HG03575 (cell line): Measurements from ENCODE around the gene RSPH6A.
"Not testable (repeated sequence)": the region's sequence is repeated elsewhere in the genome, so short reads cannot be mapped to it uniquely, and the experiment has no call there.

Experiments
- ATAC-seq: cut with Tn5 transposase; IDR thresholded peaks from one replicate; pipeline ENCODE4 v1.9.1; 2021; ENCODE audit not compliant: unreplicated experiment, insufficient number of reproducible peaks, low FRiP score; ENCODE audit errors: extremely low read depth

Gene RSPH6A

GRCh38 chr19:45809643-45810159 lies 5.4 kb downstream of the RSPH6A start:
- no peak for ATAC-seq

- no peak for ATAC-seq
Measured at GRCh38 chr19:45805719-45806118, 9.4 kb downstream of the RSPH6A start.

GRCh38 chr19:45804959-45805230 lies 10.2 kb downstream of the RSPH6A start:
- ATAC-seq: no peak

- ATAC-seq: no peak
Measured at GRCh38 chr19:45804140-45804958, 10.8 kb downstream of the RSPH6A start.

- no peak for ATAC-seq
Measured at GRCh38 chr19:45801603-45802175, 13.4 kb downstream of the RSPH6A start.

GRCh38 chr19:45800070-45800553 lies 15.0 kb downstream of the RSPH6A start:
- no peak for ATAC-seq

- ATAC-seq: not testable (repeated sequence)
Measured at GRCh38 chr19:45799541-45799940, 15.6 kb downstream of the RSPH6A start.

- no peak for ATAC-seq
Measured at GRCh38 chr19:45798995-45799517, 16.1 kb downstream of the RSPH6A start.

- ATAC-seq: no peak
Measured at GRCh38 chr19:45794627-45795026, 20.5 kb downstream of the RSPH6A start.

- ATAC-seq: no peak
Measured at GRCh38 chr19:45793876-45794275, 21.2 kb downstream of the RSPH6A start.

- no peak for ATAC-seq
Measured at GRCh38 chr19:45793178-45793564, 21.9 kb downstream of the RSPH6A start.

GRCh38 chr19:45792470-45793177 lies 22.5 kb downstream of the RSPH6A start, which contains the start of gene DMWD:
Gene DMWD, minus strand, starts transcription at chr19:45792845. Its CDS starts 89 bp downstream, at chr19:45792756.
- no peak for ATAC-seq

- no peak for ATAC-seq
Measured at GRCh38 chr19:45791744-45792469, 23.2 kb downstream of the RSPH6A start.

- no peak for ATAC-seq
Measured at GRCh38 chr19:45790942-45791341, 24.2 kb downstream of the RSPH6A start.

- ATAC-seq: no peak
Measured at GRCh38 chr19:45789035-45789786, 25.9 kb downstream of the RSPH6A start.

GRCh38 chr19:45786533-45786894 lies 28.6 kb downstream of the RSPH6A start:
- no peak for ATAC-seq

- no peak for ATAC-seq
Measured at GRCh38 chr19:45785781-45786532, 29.2 kb downstream of the RSPH6A start.

- ATAC-seq: no peak
Measured at GRCh38 chr19:45785097-45785496, 30.0 kb downstream of the RSPH6A start.
